Measurements from ENCODE around the gene DMRT1. TPM values are rescaled to one million over a fixed set of nuclear protein-coding genes. Genes with fewer than 3 reads are reported as not detected.

The DMRT1 gene
- polyA plus RNA-seq, 3 donors = not detected

DNA sequence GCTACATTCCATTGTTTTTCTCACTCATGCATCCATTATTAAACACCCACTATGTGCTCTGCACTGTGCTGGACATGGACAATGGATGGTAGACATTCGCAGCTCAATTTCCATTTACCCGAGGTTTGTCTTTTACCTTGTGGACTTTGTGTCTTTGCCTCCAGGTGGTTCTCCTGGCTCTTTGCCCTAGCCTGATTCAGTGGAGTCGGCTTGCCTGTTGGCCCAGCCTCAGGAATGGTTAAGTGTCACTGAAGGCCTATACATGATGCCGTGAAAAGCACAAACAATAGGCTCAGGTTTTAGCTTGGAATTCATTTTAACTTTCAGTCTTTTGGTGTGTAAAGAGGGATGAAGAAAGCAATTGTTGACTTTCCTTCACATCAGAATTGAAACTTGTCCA lies 118.4 kb downstream of the DMRT1 start:
- 49 to 85% (median 76%) methylated on average over 4 of the region's 4 CpGs for WGBS, 3 donors
- H3K27ac ChIP-seq (ENCODE audit: low read depth, low read length) = no peak overlapping the region

DNA sequence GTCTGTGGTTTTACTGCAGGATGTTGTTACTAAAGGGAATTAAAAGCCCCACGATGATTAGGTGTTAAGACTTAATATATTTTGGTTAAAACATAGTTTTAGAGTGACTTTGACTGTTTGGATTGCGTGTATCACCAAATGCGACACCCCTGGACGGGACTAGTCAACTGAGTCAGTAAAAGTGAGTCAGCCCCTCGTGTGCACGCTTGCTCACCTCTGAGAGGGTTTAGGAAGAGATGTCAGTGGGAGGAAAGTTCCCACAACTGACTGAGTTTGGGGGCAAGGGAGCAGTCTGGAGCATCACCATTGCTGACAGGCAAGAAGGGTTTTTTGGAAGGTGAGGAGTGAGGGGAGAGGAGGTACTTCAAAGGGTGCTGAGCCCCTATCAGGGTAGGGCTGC lies 120.5 kb downstream of the DMRT1 start:
- 64 to 73% (median 71%) methylated on average over 6 of the region's 6 CpGs for WGBS, 3 donors
- no peak overlapping the region for H3K27ac ChIP-seq (ENCODE audit: low read depth, low read length)

- no peak overlapping the region for H3K27ac ChIP-seq (ENCODE audit: low read depth, low read length)
- 15 to 24% (median 19%) methylated on average over 4 of the region's 4 CpGs for WGBS, 3 donors
Measured at GRCh38 chr9:965497-965896, 124.0 kb downstream of the DMRT1 start.

DNA sequence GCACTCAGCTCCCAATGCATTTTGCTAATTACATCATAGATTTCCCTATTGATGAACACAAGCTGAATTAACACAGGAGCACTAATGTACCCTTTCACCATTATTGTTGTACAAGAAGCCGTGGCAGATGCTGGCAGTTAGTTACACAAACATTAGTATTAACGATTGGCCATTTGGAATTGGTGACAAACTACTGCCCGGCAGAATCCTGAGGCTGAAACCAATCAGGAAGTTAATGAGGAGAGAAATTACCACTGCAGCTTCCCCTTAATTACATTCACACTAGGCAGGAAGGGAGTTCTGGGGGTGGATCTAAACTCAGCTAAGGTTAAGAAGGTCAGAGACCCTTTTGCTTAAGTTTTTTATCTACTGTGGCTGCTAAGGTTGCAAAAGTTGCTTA lies 125.4 kb downstream of the DMRT1 start:
- H3K27ac ChIP-seq (ENCODE audit: low read depth, low read length) = no peak overlapping the region
- 10 to 28% (median 18%) methylated on average over 3 of the region's 3 CpGs for WGBS, 3 donors

- WGBS, 3 donors = 11 to 22% (median 12%) methylated on average over 6 of the region's 6 CpGs
- H3K27ac ChIP-seq (ENCODE audit: low read depth, low read length) = no peak overlapping the region
Measured at GRCh38 chr9:967436-967835, 125.9 kb downstream of the DMRT1 start.

GRCh38 chr9:967903-968641 lies 126.6 kb downstream of the DMRT1 start:
- 9 to 20% (median 13%) methylated on average over 14 to 15 of the region's 15 CpGs for WGBS, 3 donors
- no peak overlapping the region for H3K27ac ChIP-seq (ENCODE audit: low read depth, low read length)

DNA sequence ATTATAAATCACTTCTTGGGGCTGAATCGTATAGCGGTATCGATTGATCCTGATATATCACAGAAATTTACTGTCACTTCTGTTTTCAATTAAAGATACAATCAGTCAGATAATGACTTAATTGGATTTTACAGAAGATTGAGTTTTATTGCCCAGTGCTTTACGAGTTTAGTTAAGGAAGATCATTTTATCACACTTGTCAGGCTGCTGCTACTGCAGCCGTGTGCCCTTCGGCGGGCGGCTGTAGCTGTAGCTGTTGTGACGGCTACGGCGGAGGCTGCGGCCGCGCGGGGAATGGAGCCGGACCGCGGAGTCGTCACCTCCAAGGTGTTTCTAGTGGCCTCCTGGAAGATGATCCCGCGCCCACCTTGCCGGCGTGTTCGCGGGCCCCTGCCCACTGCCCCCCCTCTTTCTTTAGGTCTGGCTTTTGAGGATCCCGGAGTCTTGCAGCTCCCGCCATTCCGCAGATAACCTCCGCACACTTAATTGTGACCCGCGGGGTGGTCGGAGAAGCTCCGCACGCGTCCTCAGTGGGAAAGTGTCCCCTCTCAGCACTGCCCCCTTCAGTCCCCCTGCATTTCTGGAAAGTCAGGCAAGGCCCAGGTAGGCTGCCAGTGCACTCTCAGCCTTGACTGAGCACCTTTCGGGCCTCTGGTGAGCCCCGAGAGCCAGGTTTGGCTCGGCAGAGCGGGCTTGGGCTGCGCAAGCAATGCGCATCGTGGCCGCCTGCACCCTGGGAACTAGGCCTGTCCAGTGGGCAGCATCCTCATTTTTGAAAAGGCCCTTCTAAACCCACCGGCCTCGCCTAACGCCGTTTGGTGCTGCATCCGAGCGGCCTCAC lies 128.0 kb downstream of the DMRT1 start:
- no peak overlapping the region for H3K27ac ChIP-seq (ENCODE audit: low read depth, low read length)
- WGBS, 3 donors = 7 to 12% (median 10%) methylated on average over 49 of the region's 49 CpGs

DNA sequence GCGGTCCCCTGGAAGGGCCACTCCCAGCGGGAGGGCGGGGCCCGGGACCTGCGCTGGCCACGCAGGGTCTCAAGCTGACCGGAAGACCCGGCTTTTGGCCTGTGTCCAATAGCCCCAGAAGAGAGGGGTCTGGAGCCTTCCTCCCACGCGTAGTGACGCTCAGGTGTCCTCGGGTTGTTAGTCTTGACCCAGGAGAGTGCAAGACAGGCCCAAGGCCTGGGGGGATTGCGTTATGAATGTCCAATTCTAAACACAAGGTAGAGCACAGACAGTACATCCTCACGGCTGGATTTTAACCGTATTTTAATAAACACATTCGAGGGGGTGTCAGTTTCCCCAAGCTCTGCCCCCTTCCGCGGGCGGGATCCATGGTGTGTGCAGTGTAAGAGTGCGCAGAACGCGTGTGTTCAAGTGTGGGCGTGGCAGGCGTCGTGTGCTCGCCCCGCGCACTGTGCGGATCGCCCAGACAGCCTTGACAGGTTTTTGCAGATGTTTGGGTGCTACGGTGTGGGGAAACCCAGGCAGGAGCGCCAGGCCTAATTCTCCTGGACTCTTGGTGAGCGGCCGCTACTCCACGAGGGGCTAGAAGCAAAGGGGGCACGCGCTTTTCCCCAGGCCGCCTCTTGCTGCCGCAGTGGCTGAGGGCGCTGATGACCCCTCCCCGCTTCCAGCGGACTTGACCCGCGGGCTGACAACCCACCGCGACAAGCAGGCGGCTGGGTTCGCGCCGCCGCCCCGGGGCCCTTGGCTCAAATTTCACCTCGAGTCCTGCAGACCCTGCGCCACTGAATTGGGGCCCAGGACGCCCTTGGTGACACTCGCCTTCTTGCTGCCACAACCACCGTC lies 128.9 kb downstream of the DMRT1 start:
- 8 to 9% (median 9%) methylated on average over 55 to 57 of the region's 57 CpGs for WGBS, 3 donors
- no peak overlapping the region for H3K27ac ChIP-seq (ENCODE audit: low read depth, low read length)

GRCh38 chr9:971901-972500 lies 130.5 kb downstream of the DMRT1 start:
- H3K27ac ChIP-seq (ENCODE audit: low read depth, low read length) = no peak overlapping the region
- 2 to 4% (median 3%) methylated on average over 30 to 42 of the region's 42 CpGs for WGBS, 3 donors

GRCh38 chr9:972501-973294 lies 131.2 kb downstream of the DMRT1 start:
- 6 to 11% (median 7%) methylated on average over 68 of the region's 68 CpGs for WGBS, 3 donors
- no peak overlapping the region for H3K27ac ChIP-seq (ENCODE audit: low read depth, low read length)

DNA sequence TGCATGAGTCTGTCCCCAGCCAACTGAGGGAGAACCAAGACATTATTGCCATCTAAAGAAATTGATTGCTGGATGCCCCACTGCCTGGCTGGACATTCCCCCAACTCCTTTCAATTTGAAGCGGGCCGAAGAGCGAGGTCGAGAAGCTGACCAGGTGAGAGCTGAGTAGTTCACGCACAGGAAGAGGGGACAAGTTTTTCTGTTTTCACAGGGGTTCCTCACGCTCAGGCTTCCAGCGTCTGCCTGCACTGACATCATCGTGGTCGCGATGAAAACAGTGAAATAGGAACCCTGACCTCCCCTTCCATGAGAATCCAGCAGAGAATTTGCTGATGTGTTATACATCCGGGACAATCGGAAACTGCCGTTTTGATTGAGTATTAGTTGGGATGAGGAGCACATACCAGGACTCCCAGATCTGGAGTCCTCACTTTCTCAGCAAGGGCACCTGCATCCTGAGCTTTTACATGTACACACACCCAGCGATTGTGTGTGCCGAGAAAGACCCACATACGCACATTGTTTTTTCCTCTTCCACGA lies 131.9 kb downstream of the DMRT1 start:
- H3K27ac ChIP-seq (ENCODE audit: low read depth, low read length) = no peak overlapping the region
- WGBS, 3 donors = 16 to 34% (median 19%) methylated on average over 17 of the region's 17 CpGs

GRCh38 chr9:974031-974995 lies 132.8 kb downstream of the DMRT1 start:
- WGBS, 3 donors = 9 to 13% (median 9%) methylated on average over 29 of the region's 29 CpGs
- H3K27ac ChIP-seq (ENCODE audit: low read depth, low read length) = no peak overlapping the region

GRCh38 chr9:974996-975739 lies 133.7 kb downstream of the DMRT1 start:
- H3K27ac ChIP-seq (ENCODE audit: low read depth, low read length) = no peak overlapping the region
- 9 to 23% (median 10%) methylated on average over 24 of the region's 24 CpGs for WGBS, 3 donors

GRCh38 chr9:975740-976257 lies 134.3 kb downstream of the DMRT1 start:
- WGBS, 3 donors = 6 to 9% (median 7%) methylated on average over 23 of the region's 23 CpGs

DNA sequence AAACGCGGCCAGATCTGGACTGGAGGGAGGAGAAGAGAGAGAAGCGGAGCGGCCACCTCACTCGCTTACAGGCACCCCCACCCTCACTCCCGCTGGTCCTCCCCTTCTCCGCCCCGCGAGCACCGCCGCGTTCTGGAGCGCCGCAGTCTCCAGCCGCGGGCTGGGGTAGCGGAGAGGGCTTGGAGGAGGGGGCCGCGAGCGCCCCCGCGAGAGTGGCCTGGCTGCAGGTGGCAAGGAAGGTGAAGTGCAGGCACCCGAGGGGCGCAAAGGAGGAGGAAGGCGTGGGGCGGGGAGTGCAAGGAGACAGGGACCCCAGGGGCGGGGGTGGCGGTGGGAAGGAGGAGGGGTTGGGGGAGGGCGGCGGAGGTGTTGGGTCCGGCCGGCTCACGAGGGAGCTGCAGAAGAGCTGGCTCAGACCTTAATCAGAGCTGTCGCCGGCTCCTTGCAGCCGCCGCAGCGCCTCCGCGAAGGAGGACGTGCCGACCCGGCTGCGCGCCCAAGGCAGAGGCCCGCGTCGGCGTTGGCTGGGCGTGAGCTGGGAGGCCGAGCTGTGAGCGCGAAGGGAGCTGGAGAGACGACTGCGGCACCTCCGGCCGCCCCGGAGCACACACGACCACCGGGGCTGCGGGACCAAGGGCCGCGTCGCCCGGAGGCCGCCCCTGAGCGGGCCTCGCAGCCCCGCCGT lies 134.9 kb downstream of the DMRT1 start, which contains the start of gene DMRT3:
Gene DMRT3, plus strand, starts transcription at position 398 of the 685 bp plus-strand sequence. CDS start 347 bp downstream, outside the sequence.
- 1 to 3% (median 3%) methylated on average over 56 to 70 of the region's 70 CpGs for WGBS, 3 donors

More at GRCh38 chr9:975740-976257, 134.3 kb downstream of the DMRT1 start:
- no peak overlapping the region for H3K27ac ChIP-seq (ENCODE audit: low read depth, low read length)

More for the DNA sequence above, 134.9 kb downstream of the DMRT1 start, which contains the start of gene DMRT3:
- H3K27ac ChIP-seq (ENCODE audit: low read depth, low read length) = no peak within 1 kb of the TSS

Measured in adipose tissue (tissue), 3 donors.